Thymus (tissue), 11 donors: ENCODE results near the gene KPTN. TPM values are rescaled to one million over a fixed set of nuclear protein-coding genes. Genes with fewer than 3 reads are reported as not detected.

Experiments used
- DNase-seq, 9 donors: peaks; one replicate each; pipeline ENCODE4 v3.0.0-alpha.2; 2013; ENCODE audit warnings: low spot score in 9 of 9, low read depth in 6 of 9, missing footprints in 1 of 9
- H3K27ac ChIP-seq, 2 donors: one replicate each; pipeline ENCODE4 v1.5.1; 2013; ENCODE audit warnings: control low read depth in 1 of 2, low read depth in 1 of 2, low read length in 1 of 2, mild to moderate bottlenecking in 1 of 2, moderate library complexity in 1 of 2
- H3K27me3 ChIP-seq, 2 donors: one replicate each; pipeline ENCODE4 v1.5.1; 2013; ENCODE audit warnings: low read length in 1 of 2; ENCODE audit not compliant: control insufficient read depth in 2 of 2, insufficient read depth in 1 of 2
- H3K36me3 ChIP-seq, 2 donors: one replicate each; pipeline ENCODE4 v1.5.1; 2013; ENCODE audit warnings: low read length in 1 of 2, mild to moderate bottlenecking in 1 of 2, moderate library complexity in 1 of 2; ENCODE audit not compliant: control insufficient read depth in 2 of 2, insufficient read depth in 2 of 2
- H3K4me1 ChIP-seq, 2 donors: one replicate each; pipeline ENCODE4 v1.5.1; 2013; ENCODE audit warnings: low read length in 2 of 2; ENCODE audit not compliant: control insufficient read depth in 2 of 2, insufficient read depth in 2 of 2
- H3K4me3 ChIP-seq, 2 donors: one replicate each; pipeline ENCODE4 v1.5.1; 2013; ENCODE audit warnings: low read length in 2 of 2, control low read depth in 1 of 2, mild to moderate bottlenecking in 1 of 2
- H3K9me3 ChIP-seq, 2 donors: one replicate each; pipeline ENCODE4 v1.5.1; 2013; ENCODE audit warnings: low read length in 1 of 2, mild to moderate bottlenecking in 1 of 2; ENCODE audit not compliant: control insufficient read depth in 2 of 2, insufficient read depth in 1 of 2
- WGBS: extraction: QIAGEN DNeasy Blood & Tissue Kit; methylation state at CpG from one replicate; pipeline ENCODE4 v1.1.7; 2013; 5-methylcytosine and 5-hydroxymethylcytosine counted together
- polyA plus RNA-seq: library from polyadenylated mRNA; stranded (reverse); fragments of 200-250 nt; gene quantifications from one replicate; pipeline ENCODE4 v1.2.3, GENCODE V29; 2013
- total RNA-seq: library from RNA; stranded (reverse); fragments of 120-200 nt; gene quantifications from one replicate; pipeline ENCODE4 v1.2.4, GENCODE V29; 2013
- donor health status: healthy.

KPTN gene
- total and polyA plus RNA-seq, 2 donors = 14.4 to 32.2 TPM

DNA sequence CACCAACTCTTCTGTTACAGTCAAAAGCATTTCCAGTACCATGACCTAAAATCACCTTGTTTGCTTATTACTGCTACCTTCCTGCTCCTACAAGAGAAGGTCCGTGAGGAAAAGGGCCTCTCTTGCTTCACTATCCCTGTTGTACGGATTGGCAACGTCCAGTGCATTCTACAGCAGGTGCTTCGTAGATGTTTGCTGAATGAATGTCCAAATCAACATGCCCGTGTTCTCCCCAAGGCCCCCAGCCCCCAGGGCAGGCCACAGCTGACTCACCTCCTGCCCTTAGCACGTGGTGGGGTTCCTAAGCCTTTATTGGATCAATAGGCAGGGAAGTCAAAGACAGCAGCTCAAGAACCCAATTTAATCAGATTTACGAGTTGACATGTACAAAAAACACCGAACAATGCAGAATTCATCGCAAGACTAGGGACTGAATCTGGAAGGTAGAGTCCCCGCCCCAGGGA, 36.4 kb upstream of the KPTN start:
- H3K36me3 ChIP-seq = no peaks in the 10 kb centered on the region
- peaks cover 39 to 74% of the 10 kb centered on the region in 2 donors for H3K4me1 ChIP-seq
- DNase-seq = no peak
- no peak overlapping the region for H3K4me3 ChIP-seq
- H3K27ac ChIP-seq = no peak overlapping the region
- WGBS = 94% methylated on average over 10 of the region's 10 CpGs
- H3K9me3 ChIP-seq = peaks cover 0 to 6% of the 10 kb centered on the region in 2 donors
- peaks cover 0 to 26% of the 10 kb centered on the region in 2 donors for H3K27me3 ChIP-seq

DNA sequence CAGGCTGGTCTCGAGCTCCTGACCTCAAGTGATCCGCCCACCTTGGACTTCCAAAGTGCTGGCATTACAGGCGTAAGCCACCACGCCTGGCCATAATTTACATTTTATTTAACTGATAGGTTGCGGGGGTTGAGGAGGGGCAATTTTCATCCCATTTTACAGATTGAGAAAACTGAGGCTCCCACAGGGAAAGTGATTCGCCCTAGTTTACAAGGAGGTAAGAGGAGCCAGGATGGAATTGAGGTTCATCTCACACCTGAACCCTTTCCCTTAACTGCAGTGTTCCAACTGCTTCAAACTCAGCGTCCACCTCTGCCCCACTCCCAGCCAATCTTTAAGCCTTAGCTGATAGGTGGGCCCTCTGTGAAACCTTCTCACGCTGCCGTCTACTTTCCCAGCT, 34.8 kb upstream of the KPTN start:
- H3K4me1 ChIP-seq = peaks cover 39 to 76% of the 10 kb centered on the region in 2 donors
- H3K36me3 ChIP-seq = no peaks in the 10 kb centered on the region
- H3K4me3 ChIP-seq = no peak overlapping the region
- no peak for DNase-seq
- H3K27me3 ChIP-seq = peaks cover 0 to 26% of the 10 kb centered on the region in 2 donors
- peaks cover 0 to 5% of the 10 kb centered on the region in 2 donors for H3K9me3 ChIP-seq
- no peak overlapping the region for H3K27ac ChIP-seq
- 86% methylated on average over 9 of the region's 9 CpGs for WGBS

DNA sequence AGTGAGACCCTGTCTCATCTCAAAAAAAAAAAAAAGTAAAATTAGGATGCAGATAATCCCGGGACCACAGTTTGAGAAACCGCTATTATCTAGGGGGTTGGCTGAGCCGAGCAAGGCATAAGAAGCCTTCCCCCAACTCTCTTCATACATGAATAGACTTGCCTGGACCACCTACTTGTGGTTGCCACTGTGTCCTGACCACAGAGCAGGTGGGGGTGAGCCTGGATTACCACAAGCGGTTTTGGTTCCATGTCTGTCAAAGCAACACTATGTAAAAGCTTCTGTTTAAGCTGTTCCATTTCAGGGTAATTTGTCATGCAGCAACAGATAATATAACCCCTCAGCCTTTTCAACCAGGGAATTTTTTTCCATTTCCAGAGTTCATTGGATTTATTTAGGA, 34.1 kb upstream of the KPTN start:
- Histone ChIP-seq H3K36me3 (no peaks in the 10 kb centered on the region), H3K27ac (peak overlapping the region in 1 of 2 donors; percentile 76), H3K4me1 (peaks cover 41 to 79% of the 10 kb centered on the region in 2 donors), H3K9me3 (no peaks in the 10 kb centered on the region), H3K4me3 (peak overlapping the region in 1 of 2 donors; percentile 11), H3K27me3 (peaks cover 0 to 21% of the 10 kb centered on the region in 2 donors)
- peak; percentile 59 to 93 (median 75) for DNase-seq
- 2% methylated on average over 4 of the region's 4 CpGs for WGBS

DNA sequence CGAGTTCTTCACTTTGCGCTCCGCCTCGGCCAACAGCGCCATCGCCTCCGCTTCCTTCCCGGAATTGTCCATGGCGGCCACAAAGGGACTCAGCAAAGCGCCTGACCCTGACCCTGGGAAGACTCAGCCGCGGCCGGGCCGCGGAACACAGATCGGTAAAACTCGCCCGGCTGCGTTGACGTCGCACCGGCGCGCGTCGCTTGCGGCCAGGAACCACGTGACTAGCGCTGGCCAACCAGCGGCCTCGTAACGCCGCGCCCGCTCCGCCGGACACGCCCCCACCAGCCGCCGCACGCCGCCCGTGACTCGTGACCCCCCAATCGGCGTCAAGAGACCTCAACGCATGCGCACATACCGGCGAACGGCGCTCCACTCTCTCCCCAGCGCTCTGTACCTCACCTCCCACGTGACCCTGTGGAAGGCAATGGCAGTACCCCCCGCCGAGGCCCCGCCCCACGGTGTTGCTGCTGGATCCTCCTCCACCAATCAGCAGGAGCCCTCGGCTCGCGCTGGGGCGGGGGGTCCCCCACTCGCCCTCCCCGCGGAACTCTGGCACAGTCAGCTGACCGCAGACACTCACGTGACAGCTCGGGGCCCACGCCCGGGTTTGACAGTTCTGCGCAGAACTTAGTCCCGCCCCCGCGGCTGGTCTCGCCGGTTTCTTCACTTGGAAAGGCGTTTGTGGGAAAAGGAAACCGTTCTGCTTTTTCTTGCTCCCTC, 31.0 kb upstream of the KPTN start, which contains the start of gene NAPA:
NAPA (minus strand) TSS at position 195 of the 720 bp plus-strand sequence; CDS start at position 72, 123 bp downstream.
- Histone ChIP-seq H3K4me3 (peak within 1 kb of the TSS; percentile 77 to 100), H3K27me3 (peaks cover 0 to 2% of the 10 kb centered on the region in 2 donors), H3K9me3 (no peaks in the 10 kb centered on the region), H3K4me1 (peaks cover 54 to 78% of the 10 kb centered on the region in 2 donors), H3K36me3 (peaks cover 8 to 18% of the 10 kb centered on the region in 2 donors), H3K27ac (peak within 1 kb of the TSS; percentile 84 to 90)
- under 1% methylated on average over 78 of the region's 78 CpGs for WGBS
- peak; percentile 99 to 100 (median 100) for DNase-seq

DNA sequence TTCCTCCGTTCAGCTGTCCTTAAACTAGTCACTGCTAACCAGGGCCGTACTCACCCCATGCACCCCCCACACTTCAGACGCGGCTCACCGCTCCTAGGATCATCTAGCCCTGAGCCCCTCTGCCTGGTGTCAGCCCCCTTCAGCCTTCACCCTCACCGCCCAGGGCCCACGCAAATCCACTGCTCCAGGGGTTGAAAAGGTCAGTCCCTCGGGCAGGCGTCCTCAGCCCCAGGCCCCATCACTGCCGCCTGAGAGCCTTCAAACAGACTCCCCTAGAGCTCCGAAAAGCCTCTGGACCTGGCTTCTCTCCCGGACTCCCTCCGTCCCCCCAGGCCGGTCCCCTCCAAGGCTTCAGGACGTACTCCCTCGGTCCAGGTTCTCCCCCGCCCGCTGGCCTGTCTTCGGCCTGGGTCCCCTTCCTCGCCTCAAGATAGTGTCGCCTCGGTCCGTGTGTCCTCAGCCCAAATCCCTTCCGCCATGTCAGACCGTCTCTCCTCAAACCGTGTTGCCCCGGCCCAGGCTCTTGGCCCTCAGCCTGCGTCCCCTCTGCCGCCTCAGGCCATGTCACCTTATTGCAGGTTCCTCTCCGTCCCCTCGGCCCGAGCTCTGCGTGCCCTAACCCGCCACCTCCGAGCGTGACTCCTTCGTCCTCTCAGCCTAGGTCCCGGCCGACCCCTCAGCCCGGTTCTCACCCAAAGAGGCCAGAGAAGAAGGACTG, 30.3 kb upstream of the KPTN start:
- H3K4me1 ChIP-seq = peaks cover 54 to 72% of the 10 kb centered on the region in 2 donors
- WGBS = 9% methylated on average over 40 of the region's 40 CpGs
- peak overlapping the region; percentile 77 to 100 for H3K4me3 ChIP-seq
- peak overlapping the region; percentile 84 to 90 for H3K27ac ChIP-seq
- no peaks in the 10 kb centered on the region for H3K27me3 ChIP-seq
- no peak for DNase-seq
- H3K9me3 ChIP-seq = no peaks in the 10 kb centered on the region
- H3K36me3 ChIP-seq = peaks cover 11 to 23% of the 10 kb centered on the region in 2 donors

DNA sequence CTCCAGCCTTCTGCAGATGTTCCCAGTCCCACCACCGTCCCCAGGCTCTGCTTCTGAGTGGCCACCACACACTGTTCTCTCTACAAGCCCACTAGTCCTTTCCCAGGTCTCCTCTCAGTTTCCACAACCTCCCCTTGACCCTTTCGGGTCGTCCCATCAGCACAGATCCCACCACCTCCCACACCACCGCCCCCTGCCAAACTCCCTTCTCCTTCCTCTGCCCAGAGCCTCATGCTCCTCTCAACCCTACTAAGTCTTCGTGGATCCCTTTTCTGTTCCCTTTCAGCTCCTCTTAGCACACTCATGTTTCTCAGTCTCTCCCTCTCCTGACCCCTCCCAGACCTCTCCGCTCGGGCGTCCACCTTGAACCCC, 28.9 kb upstream of the KPTN start:
- Histone ChIP-seq H3K27ac (no peak overlapping the region), H3K36me3 (peaks cover 12 to 23% of the 10 kb centered on the region in 2 donors), H3K9me3 (no peaks in the 10 kb centered on the region), H3K27me3 (no peaks in the 10 kb centered on the region), H3K4me1 (peaks cover 41 to 60% of the 10 kb centered on the region in 2 donors), H3K4me3 (peak overlapping the region in 1 of 2 donors; percentile 1)
- no peak for DNase-seq
- WGBS = 87% methylated on average over 8 of the region's 8 CpGs

DNA sequence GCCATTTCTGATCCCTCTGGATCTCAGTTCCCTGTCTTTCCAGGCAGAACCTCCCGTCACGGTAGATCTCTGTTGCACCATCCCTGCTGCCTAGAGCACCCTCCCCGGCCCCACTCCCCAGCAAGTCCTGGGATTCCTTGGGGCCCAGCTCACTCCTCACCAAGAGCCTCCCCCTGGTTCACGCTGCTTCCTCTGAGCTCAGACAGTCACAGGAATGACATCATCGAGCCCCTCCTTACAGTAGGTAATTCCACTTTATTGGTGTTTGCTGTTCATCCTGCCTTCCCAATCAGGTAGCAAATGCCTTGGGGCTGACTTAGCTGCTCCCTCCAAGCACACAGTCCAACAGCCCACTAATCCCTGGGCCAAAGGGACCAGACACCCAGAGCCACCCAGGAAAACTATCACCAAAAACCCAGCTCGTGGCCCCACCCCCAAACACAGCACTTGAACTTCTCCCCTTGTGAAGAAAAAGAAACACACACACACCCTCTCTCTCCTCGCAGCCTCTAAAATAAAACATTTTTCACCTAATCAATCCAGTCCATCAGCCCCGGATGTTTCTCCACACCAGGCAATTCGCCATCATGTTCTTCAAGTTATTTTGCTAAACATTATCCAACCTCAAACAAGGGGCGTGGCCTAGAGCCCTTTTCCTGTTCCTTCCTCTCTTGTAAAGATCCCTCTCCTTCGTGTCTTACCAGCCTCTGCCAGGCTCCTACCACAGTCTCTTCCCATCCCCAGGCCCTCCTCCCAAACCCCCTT, 28.3 kb upstream of the KPTN start:
- Histone ChIP-seq H3K4me3 (no peak overlapping the region), H3K36me3 (peaks cover 12 to 23% of the 10 kb centered on the region in 2 donors), H3K27ac (peak overlapping the region in 1 of 2 donors; percentile 46), H3K9me3 (no peaks in the 10 kb centered on the region), H3K4me1 (peaks cover 37 to 59% of the 10 kb centered on the region in 2 donors), H3K27me3 (no peaks in the 10 kb centered on the region)
- 78% methylated on average over 11 of the region's 11 CpGs for WGBS
- DNase-seq = no peak

DNA sequence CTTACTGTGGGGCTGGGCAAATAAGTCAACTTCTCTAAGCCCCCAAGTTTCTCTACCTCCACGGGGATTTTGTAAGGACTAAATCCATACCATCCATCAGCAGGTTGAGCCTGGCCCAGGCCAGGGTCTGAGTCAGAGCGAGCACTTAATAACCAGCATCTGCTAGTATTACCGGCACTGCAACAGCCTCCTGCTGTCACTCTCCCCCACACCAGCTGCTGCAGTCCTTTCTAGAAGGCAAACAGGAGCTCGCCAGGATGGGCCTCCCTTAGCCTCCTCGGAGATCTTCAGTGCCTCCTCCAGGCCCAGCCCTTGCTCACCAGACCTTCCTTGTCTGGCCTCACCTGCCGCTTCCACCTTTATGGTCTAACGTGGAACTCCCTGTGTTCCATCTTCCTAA, 27.7 kb upstream of the KPTN start:
- no peaks in the 10 kb centered on the region for H3K9me3 ChIP-seq
- H3K27me3 ChIP-seq = no peaks in the 10 kb centered on the region
- no peak overlapping the region for H3K4me3 ChIP-seq
- H3K4me1 ChIP-seq = peaks cover 31 to 54% of the 10 kb centered on the region in 2 donors
- 96% methylated on average over 7 of the region's 7 CpGs for WGBS
- DNase-seq = no peak
- no peak overlapping the region for H3K27ac ChIP-seq
- peaks cover 16 to 28% of the 10 kb centered on the region in 2 donors for H3K36me3 ChIP-seq
